DMS53 treated with DMSO at 0.1 percent for 48 hours (cell line): ENCODE measurements around the gene TCTN1.
"Not testable (repeated sequence)": the region's sequence is repeated elsewhere in the genome, so short reads cannot be mapped to it uniquely, and the experiment has no call there.

ENCODE experiments used
- DNase-seq: peaks from one replicate; lab custom pipeline; 2025; ENCODE audit not compliant: unreplicated experiment; lab: John Stamatoyannopoulos, UW

Gene TCTN1

DNA sequence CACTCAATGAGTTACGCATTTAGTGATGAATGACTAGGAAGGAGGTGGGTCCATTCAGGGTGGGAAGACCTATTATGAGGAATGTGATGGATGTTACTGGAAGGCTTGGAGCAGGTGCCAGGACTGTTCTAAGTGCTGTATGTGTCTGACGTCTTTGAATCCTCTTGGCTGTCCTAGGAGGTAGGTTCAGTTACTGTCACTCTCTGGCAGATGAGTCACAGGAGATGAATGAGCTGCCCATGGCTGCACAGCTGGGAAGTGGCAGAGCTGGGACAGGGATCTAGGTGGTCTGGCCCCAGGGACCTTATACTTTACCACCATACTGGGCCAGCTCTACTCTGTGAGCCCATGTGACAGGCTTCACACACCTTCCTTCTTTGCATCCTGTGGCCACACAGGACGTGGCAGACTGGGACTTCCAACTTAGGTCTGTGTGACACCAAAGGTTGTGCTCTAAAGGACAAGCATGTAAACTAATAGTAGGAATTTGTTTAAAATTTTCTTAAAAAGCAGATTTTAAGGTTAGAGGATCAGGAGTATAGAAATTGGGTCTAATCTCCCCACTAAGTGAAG is 24.0 kb downstream of the TCTN1 start:
- DNase-seq = no peak

DNA sequence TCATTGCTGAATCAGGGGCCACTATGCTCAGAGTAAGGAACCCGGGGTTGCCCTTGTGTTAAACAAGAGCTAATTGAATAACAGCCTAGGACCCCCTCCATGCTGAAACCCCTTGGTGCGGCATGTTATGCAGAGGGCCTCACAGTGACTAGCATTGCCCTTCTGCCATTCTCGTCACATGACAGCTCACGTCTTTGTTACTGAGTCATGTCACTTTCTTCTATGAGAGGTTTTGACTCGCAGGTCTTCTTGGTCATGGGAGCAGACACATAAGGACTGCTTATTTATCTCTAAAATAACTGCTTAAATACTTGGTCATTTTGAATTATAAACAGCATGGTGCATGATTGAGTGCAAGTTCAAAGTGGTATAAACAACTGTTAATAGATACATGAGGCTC is 24.9 kb downstream of the TCTN1 start:
- DNase-seq = no peak

DNA sequence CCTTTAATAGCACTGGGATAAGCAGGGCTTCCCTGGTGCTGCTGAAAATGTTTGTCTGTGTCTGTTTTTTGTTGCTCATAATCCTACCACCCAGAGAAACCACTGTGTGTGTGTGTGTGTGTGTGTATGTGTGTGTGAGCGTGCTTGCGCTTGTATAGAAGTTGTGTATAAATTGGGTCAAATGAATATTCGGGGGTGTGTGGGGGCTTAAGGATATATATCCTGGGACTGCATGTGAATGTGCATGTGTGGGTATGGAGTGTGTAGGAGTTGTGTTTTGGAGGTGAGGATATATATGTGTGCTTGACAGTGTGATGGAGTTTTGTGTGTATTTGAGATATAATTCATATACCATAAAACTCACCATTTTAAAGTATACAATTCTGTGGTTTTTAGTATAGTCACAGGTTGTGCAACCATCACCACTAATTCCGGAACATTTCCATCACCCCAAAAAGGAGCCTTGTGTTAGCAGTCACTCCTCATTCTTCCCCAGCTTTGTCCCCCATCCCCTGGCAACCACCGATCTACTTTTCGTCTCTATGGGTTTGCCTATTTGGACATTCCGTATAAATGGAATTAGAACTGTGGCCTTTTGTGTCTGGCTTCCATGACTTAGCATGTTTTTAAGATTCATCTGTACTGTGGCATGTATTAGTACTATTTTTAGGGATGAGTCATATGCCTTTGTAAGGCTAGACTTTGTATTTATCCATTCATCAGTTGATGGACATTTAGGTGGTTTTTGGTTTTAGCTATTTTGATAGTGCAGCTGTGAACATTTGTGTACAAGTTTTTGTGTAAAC is 25.6 kb downstream of the TCTN1 start:
- no peak for DNase-seq

DNA sequence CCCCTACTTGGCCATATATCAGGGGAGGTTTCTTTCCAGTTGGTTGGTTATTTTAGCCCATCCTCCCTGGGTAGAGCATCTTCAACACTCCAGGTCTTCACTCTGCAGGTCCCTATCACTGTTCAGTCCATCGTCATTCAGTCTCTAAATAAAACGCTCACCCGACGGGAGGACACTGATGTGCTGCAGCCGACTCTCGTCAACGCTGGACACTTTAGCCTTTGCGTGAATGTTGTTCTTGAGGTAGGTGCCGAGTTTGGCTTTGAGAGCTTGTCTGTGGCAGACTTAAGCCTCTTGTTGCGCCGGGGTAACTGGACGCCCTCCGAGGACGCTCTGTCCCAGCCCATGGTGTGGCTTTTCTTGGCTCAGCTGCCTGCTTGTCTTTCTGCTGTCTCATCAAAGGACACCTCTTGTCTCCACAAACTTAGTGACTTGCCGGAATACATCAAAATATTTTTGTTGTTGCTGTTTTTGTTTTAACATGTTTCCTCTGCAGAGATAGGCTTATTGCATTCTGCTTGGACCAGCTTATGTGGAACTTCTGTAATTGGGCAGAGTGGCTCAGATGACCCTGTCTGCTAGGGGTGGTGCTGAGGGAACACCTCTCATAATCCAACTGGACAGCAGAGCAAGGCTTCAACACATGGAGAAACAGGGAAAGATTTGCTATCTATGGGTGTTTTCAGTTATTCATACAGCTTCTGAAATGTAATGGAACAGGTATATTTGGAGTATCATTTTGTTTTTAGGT is 26.5 kb downstream of the TCTN1 start:
- DNase-seq = no peak

DNA sequence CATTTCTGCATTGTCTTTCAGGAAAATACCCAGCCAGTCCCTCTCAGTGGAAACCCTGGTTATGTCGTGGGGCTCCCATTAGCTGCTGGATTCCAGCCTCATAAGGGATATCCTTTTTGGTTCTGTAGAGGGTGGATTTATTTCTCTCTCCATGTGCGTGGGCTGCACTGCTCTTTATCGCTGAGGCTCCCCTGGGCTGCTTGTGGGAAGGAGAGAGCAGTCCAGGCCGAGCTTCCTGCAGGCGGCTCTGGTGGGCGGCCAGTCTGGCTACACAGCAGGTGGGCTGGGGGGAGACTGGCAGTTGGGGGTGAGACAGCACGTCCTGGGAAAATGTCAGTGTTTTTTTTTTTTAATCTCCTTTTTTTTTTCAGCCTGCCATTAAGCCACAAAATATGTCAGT is 27.6 kb downstream of the TCTN1 start:
- DNase-seq = no peak

DNA sequence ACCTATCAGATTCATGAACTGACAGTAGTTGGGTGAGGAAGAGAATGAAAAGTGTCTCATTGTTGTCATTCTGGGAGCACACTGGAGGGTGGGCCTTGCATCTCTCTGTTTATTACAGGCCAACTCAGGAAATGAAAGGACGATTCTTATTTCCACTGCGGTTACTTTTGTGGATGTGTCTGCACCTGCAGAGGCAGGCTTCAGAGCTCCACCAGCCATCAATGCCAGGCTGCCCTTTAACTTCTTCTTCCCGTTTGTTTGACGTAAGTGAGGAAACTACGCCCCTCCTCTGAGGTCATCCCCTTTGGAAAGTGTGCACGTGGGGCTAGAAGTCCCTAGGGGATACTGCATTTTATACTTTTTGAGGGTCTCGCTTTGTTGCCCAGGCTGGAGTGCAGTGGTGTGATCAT is 33.7 kb downstream of the TCTN1 start:
- no peak for DNase-seq

DNA sequence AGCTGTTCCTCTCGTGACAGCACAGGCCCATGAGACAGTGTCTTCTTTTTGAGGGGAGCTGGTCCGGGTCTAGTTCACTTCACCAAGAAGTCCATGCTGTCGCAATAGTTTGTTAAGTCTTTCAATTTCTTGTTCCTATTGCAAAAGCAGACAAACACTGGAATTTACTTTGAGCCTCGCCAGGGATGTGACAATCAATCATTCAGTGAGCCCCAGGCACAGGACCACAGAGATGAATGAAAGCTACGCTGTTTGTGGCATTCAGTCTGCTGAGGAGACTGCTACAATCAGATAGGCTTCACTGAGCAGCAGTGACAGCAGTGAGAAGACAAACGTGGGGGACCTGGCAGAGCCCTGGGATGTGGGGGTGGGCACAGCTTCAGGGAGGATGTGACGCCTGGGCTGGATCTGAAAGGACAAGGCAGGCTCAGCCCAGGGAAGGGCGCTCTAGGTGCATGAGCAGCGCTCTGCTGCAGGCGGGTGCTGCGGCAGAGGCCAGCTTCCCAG is 35.5 kb downstream of the TCTN1 start:
- no peak for DNase-seq

DNA sequence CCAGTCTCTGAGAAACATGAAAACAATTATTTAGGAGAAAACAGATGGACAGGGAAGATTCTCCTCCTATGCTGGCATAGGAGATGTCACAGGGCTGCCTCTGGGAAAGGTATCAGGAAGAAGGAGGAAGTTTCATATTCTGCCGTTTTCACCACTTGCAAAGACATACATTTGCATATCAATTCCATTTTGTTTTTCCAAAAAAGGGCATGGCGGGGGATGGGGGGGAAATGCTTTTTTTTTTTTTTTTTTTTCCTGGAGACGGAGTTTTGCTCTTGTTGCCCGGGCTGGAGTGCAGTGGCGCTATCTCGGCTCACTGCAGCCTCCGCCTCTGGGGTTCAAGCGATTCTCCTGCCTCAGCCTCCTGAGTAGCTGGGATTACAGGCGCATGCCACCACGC is 40.3 kb downstream of the TCTN1 start:
- DNase-seq = not testable (repeated sequence)

DNA sequence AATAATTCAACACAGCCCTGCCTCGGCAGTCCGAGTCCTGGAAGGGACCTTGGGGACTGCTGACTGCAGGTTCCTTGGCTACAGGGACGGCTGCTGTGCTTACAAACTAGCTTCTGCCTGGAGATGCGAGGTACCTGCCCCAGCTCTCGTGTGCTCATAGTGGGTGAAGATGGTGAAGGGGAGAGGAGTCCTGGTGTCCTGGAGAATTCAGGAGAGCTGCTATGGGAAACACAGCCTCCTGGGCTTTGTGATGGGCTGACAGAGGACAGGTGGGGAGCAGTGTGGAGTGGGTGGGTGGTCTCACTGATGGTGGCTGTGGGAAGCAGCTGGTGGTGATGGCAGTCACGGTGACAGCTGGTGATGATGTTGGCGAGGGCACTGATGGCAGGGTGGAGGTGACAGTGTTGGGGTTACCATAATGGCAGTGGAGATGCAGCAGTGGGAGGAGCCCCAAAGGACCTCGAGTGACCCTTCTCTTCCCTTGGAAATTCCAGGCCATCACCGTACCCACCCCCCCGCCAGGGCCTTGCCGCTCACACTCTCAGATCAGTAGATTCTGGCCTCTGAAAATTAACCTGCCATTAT is 42.2 kb downstream of the TCTN1 start:
- no peak for DNase-seq

DNA sequence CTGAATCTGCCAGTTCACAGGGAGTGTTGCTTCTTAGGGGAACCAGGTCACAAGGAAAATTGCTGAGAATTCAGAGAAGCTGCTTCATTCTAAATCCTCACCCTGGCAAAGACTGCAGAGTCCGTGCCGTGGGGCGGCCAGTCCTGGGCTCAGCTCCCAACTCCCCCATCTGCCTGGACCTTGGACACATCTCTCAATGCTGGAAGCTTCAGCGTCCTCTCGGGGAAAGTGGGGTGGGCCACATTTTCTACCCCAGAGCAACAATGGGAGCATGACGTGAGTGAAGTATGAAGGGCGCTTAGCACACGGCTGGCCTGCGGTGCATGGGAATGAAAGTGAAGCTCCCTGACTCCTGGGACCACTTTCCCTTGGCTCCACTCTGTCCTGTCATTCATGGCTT is 43.8 kb downstream of the TCTN1 start:
- DNase-seq = no peak

DNA sequence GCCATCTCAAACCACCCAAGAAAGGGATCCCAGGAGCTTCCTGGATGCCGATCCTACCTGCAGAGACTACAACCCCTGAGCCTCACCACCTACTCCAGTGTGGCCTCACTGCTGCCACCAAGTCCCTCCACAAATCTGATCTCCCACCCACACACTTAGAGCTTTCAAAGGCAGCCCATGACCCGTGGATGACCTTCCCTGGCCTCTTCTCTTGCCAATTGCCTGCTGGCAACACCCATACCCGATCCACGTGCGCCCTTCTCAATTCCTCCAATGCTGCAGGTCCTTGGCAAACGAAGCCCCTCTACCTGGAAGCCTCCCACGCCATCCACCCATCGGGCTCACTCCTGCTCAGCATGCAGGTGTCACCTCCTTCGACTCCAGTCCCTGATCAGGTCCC is 44.3 kb downstream of the TCTN1 start:
- no peak for DNase-seq

DNA sequence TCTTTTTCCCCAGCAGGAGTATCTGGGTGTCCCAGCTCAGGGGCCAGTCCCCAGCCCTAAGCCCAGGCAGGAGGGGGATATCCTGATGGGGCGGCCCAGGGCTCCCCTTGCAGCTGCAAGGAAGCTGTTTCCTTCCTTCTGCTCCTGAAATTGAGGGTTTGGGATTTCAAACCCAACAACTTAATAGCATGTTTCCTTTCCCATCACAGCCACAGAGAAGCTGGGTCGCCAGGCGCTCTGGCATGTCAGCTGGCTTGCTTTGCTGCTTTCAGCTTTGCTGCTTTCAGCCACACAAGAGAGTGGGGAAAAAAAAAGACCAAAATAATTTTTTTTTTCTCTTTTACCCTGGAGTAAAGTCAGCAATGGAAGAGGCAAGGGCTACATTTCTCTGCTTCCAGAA is 44.9 kb downstream of the TCTN1 start:
- DNase-seq = no peak

DNA sequence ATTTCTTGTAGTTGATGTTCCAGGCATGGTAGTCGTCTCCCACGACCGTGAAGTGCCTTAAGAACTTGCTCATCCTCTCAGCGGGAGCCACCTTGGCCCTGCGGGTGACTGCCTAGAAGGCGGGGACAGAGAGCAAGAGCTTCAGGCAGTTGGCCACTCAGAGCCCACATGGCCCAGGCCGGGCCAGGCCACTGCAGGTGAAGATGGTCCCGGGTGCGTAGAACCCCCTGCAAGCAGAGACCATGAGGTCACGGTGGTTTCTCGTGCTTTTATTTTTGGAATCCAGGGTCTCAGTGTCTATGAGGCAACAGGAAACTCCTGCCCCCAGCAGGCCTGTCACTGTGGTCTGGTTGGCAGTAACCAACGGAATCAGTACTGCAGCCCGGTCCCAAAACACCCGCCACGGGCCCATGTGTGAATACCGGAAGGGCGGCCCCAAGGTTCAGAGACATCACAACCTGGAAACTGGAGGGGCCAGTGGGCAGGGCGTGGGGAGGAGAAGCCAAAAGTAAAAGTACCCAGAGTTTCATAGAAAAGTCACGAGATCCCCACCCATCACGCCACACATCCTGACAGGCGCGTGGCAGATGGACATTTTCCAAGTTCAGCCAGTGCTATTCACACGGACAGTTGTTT is 47.5 kb downstream of the TCTN1 start:
- no peak for DNase-seq

DNA sequence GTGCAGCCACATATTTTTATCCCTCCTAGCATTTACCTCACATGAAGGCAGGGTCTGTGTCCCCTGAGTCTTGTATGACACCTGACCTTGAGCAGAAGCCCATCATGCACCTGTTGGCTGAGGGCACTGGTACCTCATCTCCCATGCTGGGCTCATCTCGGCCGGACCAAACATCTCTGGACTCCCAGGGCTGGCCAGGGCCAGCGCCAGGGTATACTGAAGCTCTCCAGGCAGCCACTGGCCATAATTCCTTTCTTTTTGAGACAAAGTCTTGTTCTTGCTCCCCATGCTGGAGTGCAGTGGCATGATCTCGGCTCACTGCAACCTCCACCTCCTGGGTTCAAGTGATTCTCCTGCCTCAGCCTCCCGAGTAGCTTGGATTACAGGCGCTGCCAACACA is 53.0 kb downstream of the TCTN1 start:
- DNase-seq = no peak

DNA sequence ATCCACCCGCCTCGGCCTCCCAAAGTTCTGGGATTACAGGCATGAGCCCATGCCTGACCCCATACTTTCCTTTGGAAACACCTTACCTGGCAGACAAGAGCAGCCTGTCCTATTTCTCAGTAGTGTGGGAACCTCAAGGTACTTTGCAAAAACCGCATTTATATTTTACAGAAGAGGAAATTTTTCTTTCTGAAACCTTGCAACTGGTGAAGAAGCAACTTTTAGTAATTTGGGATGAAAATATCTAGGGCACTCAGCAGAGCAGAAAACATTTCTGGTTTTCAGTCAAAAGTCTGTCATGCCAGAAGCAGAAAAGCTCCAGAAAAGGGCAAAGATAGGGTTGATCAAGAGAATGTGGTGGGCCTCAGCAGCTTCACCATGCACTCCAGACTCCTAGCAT is 53.7 kb downstream of the TCTN1 start:
- no peak for DNase-seq

DNA sequence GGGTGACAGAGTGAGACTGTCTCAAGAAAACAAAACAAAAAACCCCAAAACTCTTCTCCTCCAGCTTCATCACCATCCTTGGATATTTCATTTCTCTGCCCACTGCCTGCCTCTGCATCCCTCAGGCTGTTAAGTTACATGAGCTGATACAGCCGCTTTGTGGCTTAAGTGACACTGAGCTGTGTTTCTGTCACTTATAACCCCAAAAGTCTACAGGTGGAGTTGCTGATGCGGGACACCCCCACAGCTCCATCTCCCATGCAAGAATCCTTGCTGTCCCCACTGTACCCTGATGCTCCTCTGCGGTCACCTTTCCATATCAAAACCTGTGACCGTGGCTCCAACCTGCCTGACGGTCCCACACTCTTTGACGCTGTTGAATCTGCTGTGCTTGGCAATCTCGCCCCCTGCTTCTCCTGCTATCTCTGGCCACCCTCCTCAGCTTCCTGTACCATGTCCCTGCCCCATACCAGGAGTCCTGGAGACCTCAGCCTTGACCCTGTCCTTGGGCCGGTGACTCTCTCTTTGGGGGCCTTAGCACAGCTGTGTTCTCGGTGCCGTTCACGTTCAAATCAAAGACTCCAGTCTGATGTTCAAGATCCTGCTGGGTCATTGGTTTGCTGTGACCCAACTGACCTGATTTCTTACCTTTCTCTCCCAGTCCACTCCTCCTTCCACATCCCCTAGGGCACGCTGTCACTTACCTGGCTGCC is 54.7 kb downstream of the TCTN1 start:
- DNase-seq = no peak

DNA sequence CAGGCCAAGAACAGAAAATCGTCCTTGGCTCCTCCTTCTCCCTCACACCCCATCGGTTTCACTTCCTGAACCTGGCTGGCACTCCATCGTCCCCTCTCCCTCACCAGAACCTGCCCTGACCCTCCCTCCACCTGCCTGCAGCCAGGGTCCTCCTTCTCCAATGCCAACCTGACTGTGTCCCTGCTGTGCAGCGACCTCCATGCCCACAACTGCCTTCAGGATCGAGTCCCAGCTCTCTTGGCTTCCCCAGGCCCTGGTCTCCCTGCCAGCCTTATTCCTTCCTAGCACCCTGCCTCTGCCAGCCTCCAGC is 55.2 kb downstream of the TCTN1 start:
- no peak for DNase-seq

DNA sequence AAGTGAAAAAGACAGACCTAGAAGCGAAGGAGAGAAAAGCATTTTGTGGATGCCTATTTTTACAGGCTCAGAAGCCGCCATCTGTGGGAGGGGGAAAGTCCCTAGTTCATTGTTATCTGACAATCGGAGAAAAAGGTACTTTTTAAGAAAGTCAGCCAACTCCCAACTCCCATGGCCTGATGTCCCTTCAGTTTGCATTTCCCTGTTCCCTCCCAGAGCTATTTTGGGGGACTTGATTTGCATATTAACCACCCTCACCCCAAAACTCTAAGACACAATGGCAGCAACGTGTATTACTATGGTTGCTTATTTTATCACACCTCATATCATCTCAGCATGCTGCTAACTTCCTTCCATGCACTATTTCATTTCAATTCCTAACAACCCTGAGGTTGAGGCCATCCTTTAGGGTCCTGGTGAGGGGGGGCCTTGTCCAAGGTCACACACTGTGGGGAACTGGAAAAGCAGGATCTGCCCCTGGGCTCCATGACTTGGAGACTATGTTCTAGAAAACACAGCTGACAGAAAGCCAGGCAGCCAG is 56.3 kb downstream of the TCTN1 start:
- DNase-seq = no peak

DNA sequence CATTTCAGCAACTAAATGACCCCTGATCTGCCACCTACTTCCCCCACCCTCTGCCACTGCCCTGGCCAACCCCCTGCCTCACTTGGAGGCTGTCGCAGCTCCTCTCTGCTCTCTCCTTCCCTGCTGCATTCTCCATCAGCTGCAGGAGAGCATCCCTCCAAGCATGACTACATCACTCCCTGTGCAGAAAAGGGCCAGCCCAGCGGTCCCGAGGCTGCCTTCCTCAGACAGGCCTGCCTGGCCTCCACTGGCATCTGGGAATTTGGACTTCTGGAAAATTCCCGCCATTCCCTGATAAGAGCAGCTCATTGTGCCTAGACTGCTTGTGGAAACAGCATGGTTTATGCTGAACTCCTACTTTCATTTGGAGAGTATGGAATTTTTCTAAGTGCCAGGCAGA is 62.2 kb downstream of the TCTN1 start:
- DNase-seq = no peak

DNA sequence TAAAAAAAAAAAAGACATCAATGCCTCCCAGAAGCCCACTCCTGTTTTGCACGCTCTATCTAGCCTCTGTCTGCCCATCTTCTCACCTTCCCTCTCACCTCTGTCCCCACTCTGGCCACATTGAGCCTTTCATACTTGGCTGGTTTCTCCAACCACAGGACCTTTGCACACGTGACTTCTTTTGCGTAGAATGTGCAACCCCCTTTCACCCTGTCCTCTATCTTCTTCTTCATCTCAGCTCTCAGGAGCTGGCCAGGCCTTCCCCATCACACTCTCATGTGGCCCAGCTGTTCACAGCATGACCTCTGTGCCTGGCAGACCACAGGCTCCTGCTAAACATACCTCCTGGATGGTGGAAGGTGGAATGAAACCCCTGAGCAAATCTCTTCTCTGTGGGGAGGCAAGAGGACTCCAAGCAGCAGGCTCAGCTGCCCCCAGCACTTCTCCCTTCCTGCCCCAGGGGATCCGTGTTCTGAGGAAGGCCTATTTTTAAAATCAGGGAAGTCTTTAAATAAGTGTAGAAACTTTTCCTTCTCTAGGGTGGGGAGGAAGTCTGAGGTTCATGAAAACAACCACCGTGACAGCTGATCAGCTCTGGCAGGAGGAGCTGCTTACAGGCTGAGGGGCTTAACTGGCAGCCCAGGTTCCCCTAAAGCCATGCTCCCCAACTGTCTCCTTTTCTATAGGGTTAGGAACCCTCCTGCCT is 63.4 kb downstream of the TCTN1 start:
- no peak for DNase-seq
